SW 1271 (cell line): ENCODE data around the gene CCL24.
"Not testable (repeated sequence)": the region's sequence is repeated elsewhere in the genome, so short reads cannot be mapped to it uniquely, and the experiment has no call there.

Experiments used
- DNase-seq, 2 experiments: peaks; one replicate each; lab custom pipeline; 2025; lab: John Stamatoyannopoulos, UW

CCL24 gene

DNA sequence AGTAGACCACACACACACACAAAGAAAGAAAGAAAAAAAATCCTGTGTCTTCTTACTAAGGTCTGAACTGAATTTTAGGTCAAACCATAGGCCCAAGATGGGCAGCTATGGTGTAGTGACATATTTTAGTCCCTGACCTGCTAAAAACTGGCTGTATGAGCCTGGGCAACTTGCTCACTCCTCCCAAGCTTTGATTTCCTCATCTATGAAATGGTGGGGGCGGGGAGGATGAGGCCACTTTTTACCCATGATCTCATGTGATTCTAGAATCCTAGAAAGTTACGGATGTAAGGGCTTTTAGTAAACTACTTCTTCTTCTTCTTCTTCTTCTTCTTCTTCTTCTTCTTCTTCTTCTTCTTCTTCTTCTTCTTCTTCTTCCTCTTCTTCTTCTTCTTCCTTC is 6.1 kb upstream of the CCL24 start:
- no peak for DNase-seq

DNA sequence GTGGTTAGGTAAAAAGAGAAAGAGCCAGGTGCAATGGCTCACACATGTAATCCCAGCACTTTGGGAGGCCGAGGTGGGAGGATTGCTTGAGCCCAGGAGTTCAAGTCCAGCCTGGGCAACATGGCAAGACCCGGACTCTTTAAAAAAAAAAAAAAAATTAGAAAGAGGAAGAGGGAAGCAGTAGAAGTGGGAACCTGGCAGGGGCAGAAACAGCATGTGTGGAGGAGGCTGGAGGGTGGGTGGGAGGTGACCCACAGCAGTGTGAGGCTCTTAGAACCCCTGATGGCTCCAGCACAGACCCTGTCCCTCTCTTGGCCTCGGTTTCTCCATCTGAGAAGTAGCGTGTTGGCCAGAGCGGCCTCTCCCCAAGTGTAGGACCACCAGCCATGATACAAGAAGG is 4.9 kb upstream of the CCL24 start:
- DNase-seq = no peak

DNA sequence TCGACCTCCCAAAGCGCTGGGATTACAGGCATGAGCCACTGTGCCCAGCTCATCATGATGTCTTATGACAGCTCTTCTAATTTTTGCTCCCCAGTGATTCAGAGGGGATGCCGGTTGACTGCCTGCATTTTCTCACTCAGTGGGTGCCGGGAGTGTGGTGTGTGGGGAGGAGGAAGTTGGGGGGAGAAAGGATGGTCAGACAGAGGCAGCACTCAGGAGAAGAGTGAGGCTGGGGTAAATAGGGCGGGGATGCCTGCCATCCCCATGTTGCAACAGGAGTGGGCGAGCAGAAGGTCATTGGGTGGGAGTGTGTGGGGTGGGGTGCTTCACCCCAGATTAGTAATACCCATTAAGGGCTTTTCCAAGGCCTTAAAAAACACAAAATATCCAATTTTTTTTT is 3.5 kb upstream of the CCL24 start:
- no peak for DNase-seq

DNA sequence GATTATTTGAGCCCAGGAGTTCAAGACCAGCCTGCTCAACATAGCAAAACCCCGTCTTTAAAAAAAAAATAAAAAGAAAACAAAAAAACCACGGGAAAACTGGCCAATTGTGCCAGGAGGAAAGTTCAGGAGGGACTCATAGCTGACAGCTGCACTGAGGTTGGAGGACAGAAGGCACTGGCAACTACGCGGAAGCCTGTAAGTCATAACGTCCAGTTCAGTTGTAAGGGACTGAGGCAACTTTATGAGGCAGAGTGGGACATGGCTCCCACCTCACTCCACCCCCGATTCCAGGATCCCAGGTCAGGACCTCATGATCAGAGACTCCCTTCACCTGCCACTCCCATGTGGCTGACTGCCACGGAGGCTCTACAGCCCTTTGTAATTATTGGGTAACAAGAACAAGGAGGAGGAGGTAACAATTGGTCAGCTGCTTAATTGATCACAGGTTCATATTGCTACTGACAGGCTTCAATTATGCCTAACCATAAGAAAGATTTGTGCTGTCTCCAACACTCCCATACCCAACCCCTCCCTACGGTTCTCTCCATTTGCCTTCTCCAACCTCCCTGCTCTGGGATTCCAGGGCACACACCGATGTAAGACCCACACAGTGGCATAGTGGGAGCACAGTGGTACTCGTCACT is 1.9 kb upstream of the CCL24 start:
- no peak for DNase-seq

DNA sequence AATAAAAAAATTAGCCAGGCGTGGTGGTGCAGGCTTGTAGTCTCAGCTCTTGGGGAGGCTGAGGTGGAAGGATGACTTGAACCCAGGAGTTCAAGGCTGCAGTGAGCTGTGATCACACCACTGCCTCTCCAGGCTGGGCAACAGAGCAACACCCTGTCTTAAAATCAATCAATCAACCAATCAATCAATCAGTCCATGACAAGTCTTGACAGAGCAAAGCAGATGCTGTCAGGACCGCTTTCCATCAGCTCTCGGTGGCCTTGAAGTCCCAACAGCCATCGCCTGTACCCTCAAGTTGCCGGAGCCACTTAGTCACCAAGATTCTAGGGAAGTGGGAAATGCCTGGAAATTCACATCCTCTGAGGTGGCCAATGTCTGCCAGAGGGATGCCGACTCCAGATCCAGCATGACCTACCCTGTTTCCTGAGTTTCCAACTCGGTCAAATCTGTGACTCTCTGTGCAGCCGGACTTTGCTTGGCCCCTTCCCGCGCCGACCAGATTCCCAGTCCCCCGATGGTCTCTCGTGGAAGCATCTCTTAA is 871 bp upstream of the CCL24 start:
- DNase-seq = peak in 1 of 2 experiments; percentile 42

DNA sequence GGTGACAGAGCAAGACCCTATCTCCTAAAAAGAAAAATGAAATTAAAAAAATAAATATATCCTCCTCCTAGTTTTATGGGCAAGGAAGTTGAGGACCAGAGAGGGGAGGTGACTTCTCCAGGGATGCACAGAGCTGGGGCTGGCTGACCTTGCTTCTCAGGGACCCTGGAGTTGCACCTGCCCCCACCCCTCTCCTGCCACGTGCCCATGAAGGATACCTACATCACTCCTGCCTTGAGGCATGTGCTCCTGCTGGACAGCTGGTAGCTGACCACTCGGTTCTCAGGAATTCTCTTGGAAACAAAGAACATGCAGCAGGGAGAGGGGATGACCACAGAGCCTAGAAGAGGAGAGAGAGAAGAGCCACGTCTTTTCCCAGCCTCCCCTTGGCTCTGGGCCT is 522 bp downstream of the CCL24 start:
- no peak for DNase-seq

DNA sequence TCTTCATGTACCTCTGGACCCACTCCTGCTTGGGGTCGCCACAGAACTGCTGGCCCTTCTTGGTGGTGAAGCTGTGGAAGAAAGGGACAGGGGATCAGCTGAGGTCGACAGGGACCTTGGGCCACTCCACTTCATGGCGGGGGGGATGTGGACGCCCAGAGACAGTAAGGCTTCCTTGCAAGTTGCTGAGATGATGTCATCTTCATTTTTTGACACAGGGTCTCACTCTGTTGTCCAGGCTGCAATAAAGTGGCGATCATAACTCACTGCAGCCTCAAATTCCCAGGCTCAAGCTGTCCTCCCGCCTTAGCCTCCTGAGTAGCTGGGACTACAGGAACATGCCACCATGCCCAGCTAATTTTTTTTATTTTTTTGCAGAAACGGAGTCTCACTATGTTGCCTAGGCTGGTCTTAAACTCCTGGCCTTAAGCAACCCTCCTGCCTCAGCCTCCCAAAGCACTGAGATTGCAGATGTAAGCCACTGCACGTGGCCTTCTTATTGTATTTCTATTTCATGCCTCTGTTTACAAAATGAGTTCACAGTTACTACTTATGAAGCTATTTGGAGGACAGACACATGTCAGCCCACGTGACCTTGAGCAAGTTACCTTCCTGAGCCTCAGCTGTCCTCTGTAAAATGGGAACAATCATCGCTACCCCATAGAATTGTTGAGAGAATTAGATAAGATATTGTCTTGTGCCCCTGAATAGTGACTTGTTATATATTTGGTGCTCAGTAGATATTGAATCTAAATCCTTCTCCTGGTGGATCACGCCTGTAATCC is 1.5 kb downstream of the CCL24 start:
- DNase-seq = no peak

DNA sequence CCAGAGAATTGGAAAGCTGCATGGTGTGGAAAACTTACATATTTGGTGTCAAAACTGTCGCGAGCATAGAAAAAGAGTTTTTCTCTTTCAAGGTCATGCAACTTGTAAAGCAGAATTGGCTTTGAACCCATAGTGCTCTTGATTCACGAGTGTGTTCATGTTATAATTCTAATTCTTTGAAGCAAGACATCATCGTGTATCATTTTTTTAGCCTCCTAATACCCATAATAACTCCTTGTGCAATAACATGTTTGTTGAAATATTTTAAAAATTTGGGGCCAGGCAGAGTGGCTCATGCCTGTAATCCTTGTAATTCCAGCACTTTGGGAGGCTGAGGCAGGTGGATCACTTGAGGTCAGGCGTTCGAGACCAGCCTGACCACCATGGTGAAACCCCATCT is 4.2 kb downstream of the CCL24 start:
- no peak for DNase-seq

DNA sequence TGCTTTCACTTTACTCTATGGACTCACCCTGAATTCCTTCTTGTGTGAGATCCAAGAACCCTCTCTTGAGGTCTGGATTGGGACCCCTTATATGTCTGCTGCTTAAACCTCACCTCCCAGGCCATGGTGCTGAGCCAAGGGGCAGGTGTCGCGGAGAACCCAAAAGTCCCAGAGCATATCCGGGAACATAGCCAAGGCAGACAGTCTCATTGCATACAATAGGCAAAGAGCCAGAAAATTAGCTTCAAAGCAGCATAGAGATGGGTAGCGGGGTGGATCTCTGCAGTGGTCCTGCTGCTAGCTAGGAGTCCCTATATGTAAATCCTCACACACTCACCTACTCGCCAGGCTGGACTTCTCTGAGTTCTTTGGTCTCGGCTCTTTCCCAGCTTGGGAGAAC is 5.5 kb downstream of the CCL24 start:
- DNase-seq = no peak

DNA sequence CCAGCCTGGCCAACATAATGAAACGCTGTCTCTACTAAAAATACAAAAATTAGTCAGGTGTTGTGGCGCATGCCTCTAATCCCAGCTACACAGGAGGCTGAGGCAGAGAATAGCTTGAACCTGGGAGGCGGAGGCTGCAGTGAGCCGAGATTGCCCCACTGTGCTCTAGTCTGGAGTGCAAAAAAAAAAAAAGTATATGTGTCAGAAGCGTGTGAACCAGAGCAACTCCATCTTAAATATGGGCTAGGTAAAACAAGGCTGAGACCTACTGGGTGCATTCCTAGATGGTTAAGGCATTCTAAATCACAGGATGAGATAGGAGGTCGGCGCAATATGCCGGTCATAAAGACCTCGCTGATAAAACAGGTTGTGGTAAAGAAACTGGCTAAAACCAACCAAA is 6.2 kb downstream of the CCL24 start:
- no peak for DNase-seq

DNA sequence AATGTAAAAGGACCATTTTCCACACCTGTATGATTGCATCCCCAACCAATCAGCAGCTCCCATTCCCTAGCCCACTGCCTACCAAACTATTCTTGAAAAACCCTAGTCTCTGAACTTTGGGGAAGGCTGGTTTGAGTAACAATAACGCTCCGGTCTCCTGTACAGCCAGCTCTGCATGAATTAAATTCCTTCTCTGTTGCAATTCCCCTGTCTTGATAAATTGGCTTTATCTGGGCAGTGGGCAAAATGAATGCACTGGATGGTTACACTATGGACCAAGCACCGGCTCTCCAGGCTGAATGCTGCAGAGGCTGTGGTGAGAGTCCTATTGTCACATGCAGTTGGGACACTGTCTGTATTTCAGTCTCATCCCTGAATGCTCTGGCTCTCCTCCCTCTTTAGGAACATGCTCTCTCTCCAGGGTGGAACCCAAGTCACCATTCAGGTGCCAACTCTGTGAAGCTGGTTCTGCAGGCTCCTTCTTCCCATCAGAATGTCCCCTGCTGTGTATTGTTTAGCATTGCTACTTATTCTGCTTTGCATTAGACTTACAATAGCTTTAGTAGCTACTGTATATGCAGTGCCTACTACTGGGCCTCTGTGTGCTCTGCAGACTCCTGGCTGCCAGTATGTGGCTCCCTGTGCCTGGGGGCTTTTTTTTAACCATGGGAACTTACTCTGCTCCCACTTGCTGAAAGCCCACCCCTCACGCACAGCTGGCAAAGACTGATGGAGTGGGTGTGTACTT is 6.9 kb downstream of the CCL24 start:
- DNase-seq = no peak

DNA sequence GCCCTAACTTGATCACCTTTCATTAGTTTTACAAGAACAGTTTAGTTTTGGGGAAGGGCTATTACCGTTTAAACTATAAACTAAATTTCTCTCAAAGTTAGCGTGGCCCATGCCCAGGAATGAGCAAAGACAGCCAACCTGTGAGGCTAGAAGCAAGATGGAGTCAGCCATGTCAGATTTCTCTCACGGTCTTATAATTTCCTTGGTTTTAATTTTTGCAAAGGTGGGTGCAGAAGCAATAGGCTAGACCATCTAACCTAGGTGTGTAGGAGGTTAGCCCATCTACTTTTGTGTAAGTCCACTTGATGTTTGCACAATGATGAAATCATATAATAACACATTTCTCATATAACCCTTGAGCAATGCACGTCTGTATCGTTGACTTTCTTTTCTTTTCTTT is 8.9 kb downstream of the CCL24 start:
- no peak for DNase-seq

DNA sequence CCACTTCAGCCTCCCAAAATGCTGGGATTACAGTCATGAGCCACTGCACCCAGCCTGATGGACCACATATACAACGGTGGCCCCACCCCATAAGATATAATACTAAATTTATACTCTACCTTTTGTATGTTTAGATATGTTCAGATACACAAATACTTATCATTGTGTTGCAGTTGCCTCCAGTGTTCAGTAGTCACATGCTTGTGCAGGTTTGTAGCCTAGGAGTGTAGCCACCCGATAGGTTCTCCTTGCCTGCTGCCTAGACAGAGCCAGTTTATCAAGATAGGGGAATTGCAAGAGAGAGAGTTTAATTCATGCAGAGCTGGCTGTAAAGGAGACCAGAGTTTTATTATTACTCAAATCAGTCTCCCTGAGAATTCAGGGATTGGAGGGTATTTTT is 9.6 kb downstream of the CCL24 start:
- DNase-seq = no peak

DNA sequence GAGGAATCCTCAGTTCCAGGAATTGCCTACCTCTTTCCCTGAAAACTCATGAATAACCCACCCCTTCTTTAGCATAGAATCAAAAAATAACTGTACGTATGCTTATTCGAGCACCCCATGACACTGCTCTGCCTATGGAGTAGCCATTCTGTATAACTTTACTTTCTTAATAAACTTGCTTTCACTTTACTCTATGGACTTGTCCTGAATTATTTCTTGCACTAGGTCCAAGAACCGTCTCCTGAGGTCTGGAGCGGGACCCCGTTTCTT is 11.1 kb downstream of the CCL24 start:
- no peak for DNase-seq

DNA sequence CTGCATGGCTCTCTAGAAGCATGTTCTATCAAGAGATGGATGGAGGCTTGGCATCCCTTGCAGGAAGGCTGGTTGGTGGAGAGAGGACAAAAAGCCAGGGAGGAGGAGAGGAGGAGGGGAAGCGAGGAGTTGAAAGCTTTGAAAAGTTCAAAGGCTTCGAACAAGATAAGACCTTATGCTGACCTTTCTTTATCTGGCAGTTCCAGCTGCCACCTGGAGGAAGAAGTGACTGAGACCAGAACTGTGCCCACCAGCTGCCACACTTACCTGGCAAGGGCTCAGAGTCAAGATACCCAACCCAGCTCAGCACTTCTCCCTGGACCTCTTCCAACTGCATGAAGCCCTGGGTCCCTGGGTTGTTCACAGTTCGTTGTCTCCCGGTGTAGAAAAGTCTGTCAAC is 14.8 kb downstream of the CCL24 start:
- DNase-seq = no peak

DNA sequence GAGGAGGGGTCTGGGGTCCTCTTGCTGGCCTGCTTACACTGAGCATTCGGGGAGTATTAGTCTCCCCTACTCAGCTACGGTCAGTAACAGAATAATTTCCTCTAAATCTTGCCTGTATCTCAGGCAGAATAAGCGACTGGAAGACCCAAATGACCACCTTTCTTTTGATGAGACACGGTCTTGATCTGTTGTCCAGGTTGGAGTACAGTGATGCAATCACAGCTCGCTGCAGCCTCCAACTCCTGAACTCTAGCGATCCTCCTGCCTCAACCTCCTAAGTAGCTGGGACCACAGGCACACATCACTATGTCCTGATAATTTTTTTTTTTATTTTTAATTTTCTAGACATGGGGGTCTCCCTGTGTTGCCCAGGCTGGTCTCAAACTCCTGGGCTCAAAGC is 17.2 kb downstream of the CCL24 start:
- no peak for DNase-seq

DNA sequence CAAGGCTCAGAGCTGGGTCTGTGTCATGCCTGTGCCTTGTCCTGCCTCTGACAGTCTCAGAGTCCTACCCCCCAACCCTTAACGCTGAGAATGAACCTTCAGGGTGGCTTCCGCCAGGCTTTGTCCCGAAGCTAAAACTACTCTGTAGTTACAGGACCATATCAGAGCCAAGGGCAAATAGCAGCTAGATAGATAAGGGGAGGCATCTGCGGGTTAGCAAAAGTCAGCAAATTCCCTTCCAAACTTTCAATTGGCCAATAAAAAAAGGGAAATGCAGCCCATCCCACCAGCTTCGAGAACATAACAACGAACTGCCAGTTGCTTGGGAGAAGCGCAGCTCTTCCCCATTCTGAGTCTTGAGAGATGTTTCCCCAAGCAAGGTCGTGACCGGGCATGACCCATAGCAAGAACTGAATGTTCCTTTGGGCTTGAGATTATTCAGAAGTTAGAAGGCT is 17.7 kb downstream of the CCL24 start:
- DNase-seq = no peak

DNA sequence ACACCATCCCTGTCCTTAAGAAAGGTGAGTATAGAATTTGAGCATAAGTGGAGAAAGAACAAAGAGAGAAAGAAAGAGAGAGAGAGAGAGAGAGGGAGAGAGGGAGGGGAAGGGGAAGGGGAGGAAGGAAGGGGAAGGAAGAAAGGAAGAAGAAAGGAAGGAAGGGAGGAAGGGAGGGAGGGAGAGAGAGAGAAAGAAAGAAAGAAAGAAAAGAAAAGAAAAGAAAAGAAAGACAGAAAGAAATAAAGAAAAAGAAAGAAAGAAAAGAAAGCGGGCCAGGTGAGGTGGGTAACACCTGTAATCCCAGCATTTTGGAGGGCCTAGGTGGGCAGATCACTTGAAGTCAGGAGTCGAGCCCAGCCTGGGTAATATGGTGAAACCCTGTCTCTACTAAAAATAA is 19.9 kb downstream of the CCL24 start:
- DNase-seq = no peak

DNA sequence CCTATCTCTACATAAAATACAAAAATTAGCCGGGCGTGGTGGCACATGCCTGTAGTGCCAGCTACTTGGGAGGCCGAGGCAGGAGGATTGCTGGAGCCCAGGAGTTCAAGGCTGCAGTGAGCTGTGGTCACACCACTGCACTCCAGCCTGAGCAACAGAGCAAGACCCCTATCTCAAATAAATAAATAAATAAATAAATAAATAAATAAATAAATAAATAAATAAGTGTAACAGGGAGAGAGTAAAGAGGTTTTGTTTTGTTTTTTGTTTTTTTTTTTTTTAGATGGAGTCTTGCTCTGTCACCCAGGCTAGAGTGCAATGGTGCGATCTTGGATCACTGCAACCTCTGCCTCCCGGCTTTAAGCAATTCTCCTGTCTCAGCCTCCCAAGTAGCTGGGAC is 21.0 kb downstream of the CCL24 start:
- not testable (repeated sequence) for DNase-seq

DNA sequence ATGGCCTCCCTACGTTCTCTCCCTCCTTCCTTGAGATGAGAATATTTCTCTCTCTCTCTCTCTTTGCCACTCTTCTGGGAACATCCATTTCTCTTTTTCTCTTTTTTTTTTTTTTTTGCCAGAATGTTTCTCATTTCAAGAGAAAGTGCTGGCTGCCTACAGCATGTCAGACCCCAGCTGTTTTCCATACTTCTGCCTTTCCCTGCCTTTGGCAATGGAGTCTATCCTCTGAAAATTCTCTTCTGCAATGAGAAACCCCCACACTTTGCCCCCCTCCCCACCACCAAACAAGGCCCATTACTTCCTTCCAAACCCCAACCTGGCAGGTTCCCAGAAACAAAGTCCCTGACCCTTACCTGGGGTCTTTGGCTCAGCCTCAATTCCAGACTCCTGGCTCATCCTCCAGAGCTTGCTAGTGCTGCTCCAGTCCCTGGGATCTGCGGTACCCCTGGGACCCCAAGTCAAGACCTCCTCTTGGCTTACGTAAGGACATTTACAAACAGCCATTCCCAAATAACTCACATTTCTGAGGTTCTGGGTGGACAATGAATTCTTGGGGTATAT is 24.2 kb downstream of the CCL24 start:
- no peak for DNase-seq

DNA sequence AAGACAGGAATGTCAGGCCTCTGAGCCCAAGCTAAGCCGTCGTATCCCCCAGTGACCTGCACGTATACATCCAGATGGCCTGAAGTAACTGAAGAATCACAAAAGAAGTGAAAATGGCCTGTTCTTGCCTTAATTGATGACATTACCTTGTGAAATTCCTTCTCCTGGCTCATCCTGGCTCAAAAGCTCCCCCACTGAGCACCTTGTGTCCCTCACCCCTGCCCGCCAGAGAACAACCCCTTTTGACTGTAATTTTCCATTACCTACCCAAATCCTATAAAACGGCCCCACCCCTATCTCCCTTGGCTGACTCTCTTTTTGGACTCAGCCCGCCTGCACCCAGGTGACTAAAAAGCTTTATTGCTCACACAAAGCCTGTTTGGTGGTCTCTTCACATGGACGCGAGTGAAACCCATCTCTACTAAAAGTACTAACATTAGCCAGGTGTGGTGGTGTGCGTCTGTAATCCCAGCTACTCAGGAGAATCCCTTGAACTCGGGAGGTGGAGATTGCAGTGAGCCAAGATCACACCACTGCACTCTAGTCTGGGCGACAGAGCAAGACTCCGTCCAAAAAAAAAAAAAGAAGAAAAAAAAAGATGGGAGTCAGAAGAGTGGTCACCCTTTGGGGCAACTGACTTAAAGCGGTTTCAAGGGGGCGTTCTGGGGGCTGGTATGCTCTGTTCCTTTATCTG is 25.3 kb downstream of the CCL24 start:
- DNase-seq = not testable (repeated sequence)

DNA sequence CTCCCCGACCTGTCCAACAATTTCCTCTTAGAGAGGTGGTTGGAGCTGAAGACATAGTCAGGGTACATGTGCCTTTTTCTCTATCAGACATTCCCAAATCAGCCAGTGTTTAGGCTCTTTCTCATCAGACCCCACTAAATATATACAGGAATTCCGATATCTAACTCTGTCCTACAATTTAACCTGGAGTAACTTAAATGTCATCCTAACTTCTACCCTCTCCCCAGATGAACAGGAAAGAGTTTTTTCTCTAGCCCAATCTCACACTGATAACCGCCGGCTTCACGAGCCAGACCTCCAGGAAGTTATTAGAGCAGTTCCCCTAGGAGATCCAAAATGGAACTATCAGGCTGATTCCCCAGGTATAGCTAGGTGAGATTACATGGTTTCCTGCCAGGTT is 30.5 kb downstream of the CCL24 start:
- DNase-seq = not testable (repeated sequence)
